Measurements from ENCODE around the gene SZT2. TPM values are rescaled to one million over a fixed set of nuclear protein-coding genes. Genes with fewer than 3 reads are reported as not detected.

SZT2 gene
- total RNA-seq, 4 donors from 2014 or later: 49.2 to 68.7 (median 57.3) TPM

GRCh38 chr1:43427941-43428340 is 38.2 kb downstream of the SZT2 start:
- DNase-seq (ENCODE audit: low spot score in 2 of 2): no peak
- H3K36me3 ChIP-seq: peaks cover 2 to 100% (median 71%) of the 10 kb centered on the region in 3 donors
- TF ChIP-seq POLR2A (IDR thresholded peaks at IDR 0.05): no peak
- no peak for TF ChIP-seq EP300 (IDR thresholded peaks at IDR 0.05)
- no peak for TF ChIP-seq CTCF (IDR thresholded peaks at IDR 0.05)
- no peaks in the 10 kb centered on the region for H3K27me3 ChIP-seq
- no peak overlapping the region for H3K4me3 ChIP-seq
- no peak overlapping the region for H3K27ac ChIP-seq
- no peaks in the 10 kb centered on the region for H3K9me3 ChIP-seq
- WGBS, 2 donors: 79 to 84% methylated on average over 9 of the region's 9 CpGs
- no peaks in the 10 kb centered on the region for H3K4me1 ChIP-seq

- H3K36me3 ChIP-seq: peaks cover 2 to 98% (median 48%) of the 10 kb centered on the region in 3 donors
Observed at GRCh38 chr1:43430831-43431230, 41.1 kb downstream of the SZT2 start.

GRCh38 chr1:43431676-43432075 is 42.0 kb downstream of the SZT2 start:
- H3K4me3 ChIP-seq: no peak overlapping the region
- TF ChIP-seq POLR2A (IDR thresholded peaks at IDR 0.05): no peak
- TF ChIP-seq CTCF (IDR thresholded peaks at IDR 0.05): no peak
- peaks cover 2 to 96% (median 40%) of the 10 kb centered on the region in 3 donors for H3K36me3 ChIP-seq
- WGBS, 2 donors: 95 to 98% methylated on average over 9 of the region's 9 CpGs
- H3K9me3 ChIP-seq: no peaks in the 10 kb centered on the region
- no peak overlapping the region for H3K27ac ChIP-seq
- no peaks in the 10 kb centered on the region for H3K27me3 ChIP-seq
- peaks cover 0 to 17% (median 0%) of the 10 kb centered on the region in 4 donors for H3K4me1 ChIP-seq
- no peak for DNase-seq (ENCODE audit: low spot score in 2 of 2)

More at GRCh38 chr1:43430831-43431230, 41.1 kb downstream of the SZT2 start:
- Histone ChIP-seq H3K9me3 (no peaks in the 10 kb centered on the region), H3K4me1 (peaks cover 0 to 9% (median 0%) of the 10 kb centered on the region in 4 donors), H3K27ac (no peak overlapping the region), H3K4me3 (no peak overlapping the region), H3K27me3 (no peaks in the 10 kb centered on the region)
- TF ChIP-seq CTCF (IDR thresholded peaks at IDR 0.05) (no peak), EP300 (IDR thresholded peaks at IDR 0.05) (no peak), POLR2A (IDR thresholded peaks at IDR 0.05) (no peak)
- DNase-seq (ENCODE audit: low spot score in 2 of 2): no peak
- 94 to 95% methylated on average over 4 to 5 of the region's 5 CpGs for WGBS, 2 donors

GRCh38 chr1:43432171-43432860 is 42.6 kb downstream of the SZT2 start:
- Histone ChIP-seq H3K27me3 (no peaks in the 10 kb centered on the region), H3K36me3 (peaks cover 2 to 96% (median 38%) of the 10 kb centered on the region in 3 donors), H3K9me3 (no peaks in the 10 kb centered on the region), H3K27ac (no peak overlapping the region), H3K4me3 (no peak overlapping the region), H3K4me1 (peaks cover 0 to 17% (median 0%) of the 10 kb centered on the region in 4 donors)
- TF ChIP-seq EP300 (IDR thresholded peaks at IDR 0.05): no peak
- TF ChIP-seq POLR2A (IDR thresholded peaks at IDR 0.05): no peak
- TF ChIP-seq CTCF (IDR thresholded peaks at IDR 0.05): no peak
- WGBS, 2 donors: 91% methylated on average over 7 to 9 of the region's 9 CpGs
- DNase-seq (ENCODE audit: low spot score in 2 of 2): no peak

- H3K4me1 ChIP-seq: peaks cover 0 to 17% (median 0%) of the 10 kb centered on the region in 4 donors
- no peaks in the 10 kb centered on the region for H3K27me3 ChIP-seq
- no peak overlapping the region for H3K27ac ChIP-seq
- no peak for TF ChIP-seq POLR2A (IDR thresholded peaks at IDR 0.05)
- no peak for TF ChIP-seq EP300 (IDR thresholded peaks at IDR 0.05)
- no peak for TF ChIP-seq CTCF (IDR thresholded peaks at IDR 0.05)
- WGBS, 2 donors: 86 to 95% methylated on average over 4 to 5 of the region's 5 CpGs
- no peak overlapping the region for H3K4me3 ChIP-seq
- peaks cover 2 to 96% (median 33%) of the 10 kb centered on the region in 3 donors for H3K36me3 ChIP-seq
- H3K9me3 ChIP-seq: no peaks in the 10 kb centered on the region
- no peak for DNase-seq (ENCODE audit: low spot score in 2 of 2)
Observed at GRCh38 chr1:43432907-43433306, 43.2 kb downstream of the SZT2 start.

Data from tibial nerve (tissue), 4 donors.